HUES6 (cell line): Measurements from ENCODE around the gene JADE1.

ENCODE experiments used
- H3K27ac ChIP-seq: 2 replicates; pipeline ENCODE4 v1.7.0; 2013; ENCODE audit warnings: low read depth, mild to moderate bottlenecking, low read length, inconsistent platforms
- H3K27me3 ChIP-seq: 2 replicates; pipeline ENCODE4 v1.6.1; 2013; ENCODE audit warnings: low read length; ENCODE audit not compliant: control insufficient read depth, insufficient read depth
- H3K36me3 ChIP-seq: 2 replicates; pipeline ENCODE4 v1.6.1; 2013; ENCODE audit warnings: low read length; ENCODE audit not compliant: control insufficient read depth, insufficient read depth
- H3K4me1 ChIP-seq: 2 replicates; pipeline ENCODE4 v1.6.1; 2013; ENCODE audit warnings: low read length; ENCODE audit not compliant: control insufficient read depth, insufficient read depth
- H3K4me3 ChIP-seq: 2 replicates; pipeline ENCODE4 v1.5.1; 2013; ENCODE audit warnings: low read depth, low read length
- H3K9ac ChIP-seq: one replicate; pipeline ENCODE4 v1.6.1; 2013; ENCODE audit warnings: mild to moderate bottlenecking, low read length
- H3K9me3 ChIP-seq: 2 replicates; pipeline ENCODE4 v1.6.1; 2013; ENCODE audit warnings: low read depth, low read length; ENCODE audit not compliant: control insufficient read depth, insufficient read depth

JADE1 gene

GRCh38 chr4:128879971-128880370, 70.5 kb downstream of the JADE1 start:
- Histone ChIP-seq H3K9ac (no peak overlapping the region), H3K4me1 (no peaks in the 10 kb centered on the region), H3K4me3 (no peak overlapping the region), H3K9me3 (no peaks in the 10 kb centered on the region), H3K36me3 (no peaks in the 10 kb centered on the region), H3K27ac (no peak overlapping the region), H3K27me3 (no peaks in the 10 kb centered on the region)

DNA sequence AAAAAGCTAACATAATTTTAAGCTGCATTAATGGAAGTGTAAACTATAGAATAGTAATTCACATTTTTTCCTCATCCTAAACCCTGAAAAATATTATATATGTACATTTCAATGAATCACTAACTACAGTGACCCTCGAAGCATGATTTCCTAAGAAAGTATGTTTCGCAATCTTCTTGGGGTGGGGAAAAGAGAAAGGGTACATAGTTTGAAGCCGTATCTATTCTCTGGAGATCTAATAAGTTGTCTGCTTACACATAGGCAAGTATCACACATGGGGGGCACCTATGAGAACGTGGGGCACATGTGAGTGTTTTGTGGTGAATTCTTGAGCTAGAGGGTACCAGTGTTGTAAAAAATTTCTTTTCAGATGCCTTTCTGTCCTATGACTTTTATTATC, 71.2 kb downstream of the JADE1 start:
- Histone ChIP-seq H3K27me3 (no peaks in the 10 kb centered on the region), H3K9ac (no peak overlapping the region), H3K4me3 (no peak overlapping the region), H3K4me1 (no peaks in the 10 kb centered on the region), H3K9me3 (no peaks in the 10 kb centered on the region), H3K36me3 (no peaks in the 10 kb centered on the region), H3K27ac (no peak overlapping the region)

DNA sequence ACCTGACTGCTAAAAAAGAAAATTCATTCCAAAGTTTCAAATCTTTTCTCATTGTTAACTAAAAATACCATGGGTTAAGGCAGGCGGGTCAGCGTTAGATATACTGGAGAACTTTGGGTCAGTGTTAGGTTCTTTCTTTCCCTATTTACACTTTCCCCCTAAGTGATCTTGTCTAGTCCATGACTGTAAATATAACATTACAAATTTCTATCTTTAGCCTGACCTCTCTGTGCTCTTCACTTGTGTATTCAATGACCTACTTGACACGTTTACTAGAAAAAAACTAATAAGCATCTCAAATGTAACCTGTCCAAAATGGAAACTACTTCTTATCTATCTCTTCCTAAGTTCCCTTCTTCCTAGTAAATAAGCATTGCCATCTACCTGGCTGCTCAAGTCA, 95.3 kb downstream of the JADE1 start:
- no peaks in the 10 kb centered on the region for H3K27me3 ChIP-seq
- no peaks in the 10 kb centered on the region for H3K36me3 ChIP-seq
- H3K4me1 ChIP-seq: no peaks in the 10 kb centered on the region
- no peak overlapping the region for H3K9ac ChIP-seq
- H3K4me3 ChIP-seq: no peak overlapping the region
- H3K9me3 ChIP-seq: no peaks in the 10 kb centered on the region
- H3K27ac ChIP-seq: no peak overlapping the region

- Histone ChIP-seq H3K4me3 (no peak overlapping the region), H3K27me3 (no peaks in the 10 kb centered on the region), H3K36me3 (no peaks in the 10 kb centered on the region), H3K9me3 (no peaks in the 10 kb centered on the region), H3K4me1 (no peaks in the 10 kb centered on the region), H3K27ac (no peak overlapping the region), H3K9ac (no peak overlapping the region)
Measured at GRCh38 chr4:128906581-128906980, 97.1 kb downstream of the JADE1 start.

DNA sequence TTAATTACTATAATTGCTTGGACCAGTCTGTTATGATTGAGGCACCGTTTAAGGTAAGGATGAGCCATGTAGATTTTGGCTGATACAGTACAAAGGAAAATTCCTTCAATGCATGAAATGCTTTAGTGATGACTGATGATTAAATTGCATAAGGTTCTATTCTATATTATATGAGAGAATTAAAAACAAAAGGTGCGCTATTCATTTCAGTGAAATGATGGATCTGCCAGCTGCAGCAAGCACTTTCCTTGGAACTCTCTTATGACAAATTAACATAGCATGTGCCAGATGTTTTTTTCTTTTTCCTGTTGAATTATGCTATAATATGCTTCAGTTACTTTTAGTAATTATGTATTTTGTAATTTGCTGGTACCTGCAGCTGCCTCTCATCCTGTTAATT, 98.5 kb downstream of the JADE1 start:
- no peak overlapping the region for H3K27ac ChIP-seq
- no peaks in the 10 kb centered on the region for H3K27me3 ChIP-seq
- no peaks in the 10 kb centered on the region for H3K4me1 ChIP-seq
- no peak overlapping the region for H3K4me3 ChIP-seq
- no peaks in the 10 kb centered on the region for H3K9me3 ChIP-seq
- no peaks in the 10 kb centered on the region for H3K36me3 ChIP-seq
- no peak overlapping the region for H3K9ac ChIP-seq

DNA sequence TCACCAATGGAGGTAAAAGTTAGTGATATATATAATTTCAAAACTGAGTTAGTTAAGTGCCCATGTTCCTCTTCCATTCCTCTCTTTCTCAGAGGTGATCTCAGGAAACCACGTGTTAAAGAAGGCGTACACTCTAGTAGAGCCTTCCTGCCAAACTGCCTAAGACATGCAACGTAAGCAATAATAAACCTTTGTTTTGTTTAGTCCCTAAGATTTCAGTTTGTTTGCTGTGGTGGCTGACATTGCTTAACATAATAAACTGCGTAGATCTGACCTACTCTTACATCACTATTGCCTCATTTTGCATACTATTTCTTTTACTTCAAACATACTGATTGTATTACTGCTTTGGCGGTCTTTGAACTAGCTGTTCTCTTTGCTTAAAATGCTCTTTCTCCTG, 99.2 kb downstream of the JADE1 start:
- Histone ChIP-seq H3K9me3 (no peaks in the 10 kb centered on the region), H3K4me1 (no peaks in the 10 kb centered on the region), H3K36me3 (no peaks in the 10 kb centered on the region), H3K27ac (no peak overlapping the region), H3K27me3 (no peaks in the 10 kb centered on the region), H3K9ac (no peak overlapping the region), H3K4me3 (no peak overlapping the region)

GRCh38 chr4:128913228-128913627, 103.7 kb downstream of the JADE1 start:
- Histone ChIP-seq H3K9ac (no peak overlapping the region), H3K9me3 (no peaks in the 10 kb centered on the region), H3K27me3 (no peaks in the 10 kb centered on the region), H3K36me3 (no peaks in the 10 kb centered on the region), H3K4me1 (no peaks in the 10 kb centered on the region), H3K4me3 (no peak overlapping the region), H3K27ac (no peak overlapping the region)

DNA sequence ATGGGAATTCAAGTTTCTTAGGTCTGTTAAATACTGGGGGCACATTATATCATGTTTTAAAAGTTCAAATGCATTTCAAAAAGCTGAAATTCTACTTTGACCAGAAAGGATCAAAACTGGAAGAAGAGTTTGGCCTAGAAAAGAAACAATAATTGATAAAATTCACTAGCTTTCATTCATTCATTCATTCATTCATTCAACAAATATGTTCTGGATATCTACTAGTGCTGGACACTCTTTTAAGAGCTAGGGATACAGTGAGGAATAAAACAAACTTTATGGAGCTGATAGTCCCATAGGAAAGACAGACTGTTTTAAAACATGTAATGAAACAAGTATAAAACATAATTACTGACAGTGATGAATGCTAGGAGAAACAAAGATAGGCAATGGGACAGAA, 106.0 kb downstream of the JADE1 start:
- H3K27ac ChIP-seq: no peak overlapping the region
- H3K9me3 ChIP-seq: no peaks in the 10 kb centered on the region
- no peaks in the 10 kb centered on the region for H3K4me1 ChIP-seq
- no peaks in the 10 kb centered on the region for H3K36me3 ChIP-seq
- H3K9ac ChIP-seq: no peak overlapping the region
- H3K27me3 ChIP-seq: no peaks in the 10 kb centered on the region
- H3K4me3 ChIP-seq: no peak overlapping the region

DNA sequence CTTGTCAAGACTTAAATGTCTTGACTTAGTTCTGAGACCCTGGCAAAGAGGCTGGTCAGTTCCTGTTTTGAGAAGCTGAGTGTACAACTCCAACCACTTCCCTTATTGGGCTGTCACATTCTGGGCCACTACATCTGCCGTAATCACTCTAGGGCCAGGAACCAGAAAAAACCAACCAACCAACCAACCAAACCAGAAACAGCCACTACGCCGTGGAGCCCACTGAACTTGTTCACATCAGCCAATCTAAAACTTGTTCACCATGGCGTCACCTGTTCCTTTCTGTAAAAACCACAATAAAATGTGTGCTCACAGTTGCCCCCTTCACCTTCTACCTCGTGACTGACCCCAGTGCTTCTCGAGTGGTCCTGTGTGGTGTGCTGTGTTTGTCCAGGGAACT, 107.3 kb downstream of the JADE1 start:
- Histone ChIP-seq H3K36me3 (no peaks in the 10 kb centered on the region), H3K27ac (no peak overlapping the region), H3K9me3 (no peaks in the 10 kb centered on the region), H3K4me3 (no peak overlapping the region), H3K9ac (no peak overlapping the region), H3K27me3 (no peaks in the 10 kb centered on the region), H3K4me1 (no peaks in the 10 kb centered on the region)

DNA sequence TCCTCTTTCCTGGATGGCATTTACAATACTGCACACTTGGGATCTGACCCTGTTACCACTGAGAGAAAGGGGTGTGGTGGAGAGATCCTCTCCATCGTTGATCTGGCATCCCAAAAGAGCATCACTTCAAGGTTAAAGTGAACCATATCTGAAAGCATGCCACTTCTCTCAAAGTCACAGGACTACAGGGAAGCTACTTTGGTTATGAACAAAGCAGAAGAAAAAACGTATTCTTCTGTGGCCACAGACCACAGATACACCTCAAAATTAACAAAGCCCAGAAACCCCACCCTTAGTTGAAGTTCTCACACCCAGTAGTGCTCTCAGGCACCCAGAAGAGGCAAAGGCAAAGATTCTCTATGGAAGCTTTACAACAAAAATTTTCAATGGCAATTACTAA, 108.3 kb downstream of the JADE1 start:
- Histone ChIP-seq H3K4me1 (no peaks in the 10 kb centered on the region), H3K9ac (no peak overlapping the region), H3K9me3 (no peaks in the 10 kb centered on the region), H3K27ac (no peak overlapping the region), H3K36me3 (no peaks in the 10 kb centered on the region), H3K4me3 (no peak overlapping the region), H3K27me3 (no peaks in the 10 kb centered on the region)

DNA sequence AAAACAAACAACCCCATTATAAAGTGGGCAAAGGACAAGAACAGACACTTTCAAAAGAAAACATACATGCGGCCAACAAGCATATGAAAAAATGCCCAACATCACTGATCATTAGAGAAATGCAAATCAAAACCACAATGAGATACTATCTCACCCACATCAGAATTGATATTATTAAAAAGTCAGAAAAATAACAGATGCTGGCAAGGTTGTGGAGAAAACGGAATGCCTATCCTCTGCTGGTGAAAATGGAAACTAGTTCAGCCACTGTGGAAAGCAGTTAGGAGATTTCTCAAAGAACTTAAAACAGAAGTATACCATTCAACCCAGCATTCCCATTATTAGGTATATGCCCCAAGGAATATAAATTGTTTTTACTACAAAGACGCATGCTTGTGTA, 112.5 kb downstream of the JADE1 start:
- no peaks in the 10 kb centered on the region for H3K4me1 ChIP-seq
- H3K4me3 ChIP-seq: no peak overlapping the region
- H3K9me3 ChIP-seq: no peaks in the 10 kb centered on the region
- no peaks in the 10 kb centered on the region for H3K36me3 ChIP-seq
- no peak overlapping the region for H3K9ac ChIP-seq
- H3K27ac ChIP-seq: no peak overlapping the region
- H3K27me3 ChIP-seq: no peaks in the 10 kb centered on the region
